ENCODE measurements around the gene GTF2H1. TPM values are rescaled to one million over a fixed set of nuclear protein-coding genes. Genes with fewer than 3 reads are reported as not detected.

The GTF2H1 gene
- total and polyA plus RNA-seq, 11 donors = 11.1 to 37.2 (median 25.4) TPM

GRCh38 chr11:18315893-18316292 is 6.5 kb upstream of the GTF2H1 start:
- Histone ChIP-seq H3K9me3 (no peaks in the 10 kb centered on the region), H3K4me1 (peaks cover 0 to 50% (median 6%) of the 10 kb centered on the region in 12 donors), H3K4me3 (no peak overlapping the region), H3K27me3 (no peaks in the 10 kb centered on the region), H3K36me3 (peaks cover 0 to 14% (median 7%) of the 10 kb centered on the region in 9 donors), H3K27ac (no peak overlapping the region)
- DNase-seq = no peak
- intact Hi-C loops (cut with DNase I) = loop anchor here in 1 of 10 donors (10.0 kb wide), 1 partner anchor 319 kb away; the partner anchor contains the start of gene SPTY2D1
- TF ChIP-seq POLR2A (IDR thresholded peaks at IDR 0.05) = no peak
- no peak for TF ChIP-seq CTCF (IDR thresholded peaks at IDR 0.05)
- WGBS, 4 donors = 96 to 97% (median 96%) methylated on average over 2 of the region's 2 CpGs
- no peak for ATAC-seq

GRCh38 chr11:18317551-18317950 is 4.8 kb upstream of the GTF2H1 start:
- Histone ChIP-seq H3K27me3 (no peaks in the 10 kb centered on the region), H3K27ac (no peak overlapping the region), H3K36me3 (peaks cover 0 to 10% (median 3%) of the 10 kb centered on the region in 9 donors), H3K4me3 (no peak overlapping the region), H3K9me3 (no peaks in the 10 kb centered on the region), H3K4me1 (peaks cover 0 to 51% (median 13%) of the 10 kb centered on the region in 12 donors)
- intact Hi-C loops (cut with DNase I) = loop anchor here in 1 of 10 donors (10.0 kb wide), 1 partner anchor 317 kb away; the partner anchor contains the start of gene SPTY2D1
- TF ChIP-seq POLR2A (IDR thresholded peaks at IDR 0.05) (no peak), CTCF (IDR thresholded peaks at IDR 0.05) (no peak)
- 95 to 97% (median 96%) methylated on average over 4 of the region's 4 CpGs for WGBS, 4 donors
- ATAC-seq = no peak
- DNase-seq = no peak

GRCh38 chr11:18319914-18320313 is 2.5 kb upstream of the GTF2H1 start:
- intact Hi-C loops (cut with DNase I) = loop anchor here in 9 of 10 donors (5.0 to 10.0 kb wide), 8 partner anchors 62 to 377 kb away; partner anchors contain the start of genes TSG101 (in 5 of the 9), SPTY2D1 (in 4 of the 9), LDHA (in 1 of the 9) and TMEM86A (in 1 of the 9)
- no peak for DNase-seq
- 85 to 96% (median 94%) methylated on average over 3 of the region's 3 CpGs for WGBS, 4 donors
- Histone ChIP-seq H3K36me3 (peaks cover 0 to 15% (median 3%) of the 10 kb centered on the region in 9 donors), H3K9me3 (no peaks in the 10 kb centered on the region), H3K4me1 (peaks cover 0 to 53% (median 33%) of the 10 kb centered on the region in 12 donors), H3K4me3 (peak overlapping the region in 1 of 12 donors; percentile 93), H3K27me3 (no peaks in the 10 kb centered on the region), H3K27ac (no peak overlapping the region)
- no peak for ATAC-seq
- TF ChIP-seq CTCF (IDR thresholded peaks at IDR 0.05) (no peak), POLR2A (IDR thresholded peaks at IDR 0.05) (no peak)

- TF ChIP-seq CTCF (IDR thresholded peaks at IDR 0.05) = no peak
- no peak for TF ChIP-seq POLR2A (IDR thresholded peaks at IDR 0.05)
- DNase-seq (no peak), ATAC-seq (no peak)
- H3K4me1 ChIP-seq = peaks cover 0 to 53% (median 35%) of the 10 kb centered on the region in 12 donors
- no peaks in the 10 kb centered on the region for H3K27me3 ChIP-seq
- peaks cover 0 to 22% (median 8%) of the 10 kb centered on the region in 9 donors for H3K36me3 ChIP-seq
- H3K9me3 ChIP-seq = no peaks in the 10 kb centered on the region
- H3K27ac ChIP-seq = peak overlapping the region in 1 of 12 donors; percentile 97
- intact Hi-C loops (cut with DNase I) = loop anchor here in 9 of 10 donors (5.0 to 10.0 kb wide), 8 partner anchors 62 to 377 kb away; partner anchors contain the start of genes TSG101 (in 5 of the 9), SPTY2D1 (in 3 of the 9), LDHA (in 1 of the 9) and TMEM86A (in 1 of the 9)
- peak overlapping the region in 3 of 12 donors; percentile 78 to 93 (median 92) for H3K4me3 ChIP-seq
These were observed 1.8 kb upstream of the GTF2H1 start for GRCh38 chr11:18320617-18321016.
